CD4-positive, alpha-beta T cell (primary cell): ENCODE results near the gene VWA7. TPM values are rescaled to one million over a fixed set of nuclear protein-coding genes. Genes with fewer than 3 reads are reported as not detected.

Experiments used
- ATAC-seq: fragments of 200-7000 bp; cut with Tn5 transposase; one replicate; pipeline ENCODE4 v1.10.0; 2022; ENCODE audit warnings: mild to moderate bottlenecking; ENCODE audit not compliant: poor library complexity
- CTCF ChIA-PET: fragments of 350-600 bp; sonication (Branson Sonifier 250); formaldehyde crosslinking; loops from one replicate; lab custom pipeline; 2021; ENCODE audit warnings: antibody characterized with exemption, inconsistent platforms; lab: Charles Lee
- POLR2A ChIA-PET: fragments of 350-600 bp; sonication (Branson Sonifier 250); formaldehyde crosslinking; loops from one replicate; lab custom pipeline; 2021; ENCODE audit warnings: antibody characterized with exemption, inconsistent platforms; lab: Charles Lee
- DNase-seq, 14 experiments: peaks; one replicate each; pipeline ENCODE4 v3.0.0-alpha.2; 2013 to 2020; ENCODE audit warnings: mixed read lengths in 2 of 14
- H3K27ac ChIP-seq, 2 donors: one replicate each; pipeline versions ENCODE4 v1.5.1 to v1.7.0; 2013; ENCODE audit warnings: low read length in 2 of 2, low read depth in 1 of 2, mild to moderate bottlenecking in 1 of 2
- H3K27me3 ChIP-seq, 2 experiments: 1 replicate in 1 of 2; 2 replicates in 1 of 2; pipeline versions ENCODE4 v1.6.1 to v1.7.0; 2013; ENCODE audit warnings: low read length in 2 of 2, control low read depth in 1 of 2, mild to moderate bottlenecking in 1 of 2, moderate library complexity in 1 of 2; ENCODE audit not compliant: insufficient read depth in 2 of 2, control insufficient read depth in 1 of 2
- H3K36me3 ChIP-seq: one replicate; pipeline ENCODE4 v1.6.1; 2013; ENCODE audit warnings: low read length, control low read depth; ENCODE audit not compliant: insufficient read depth
- H3K4me1 ChIP-seq: one replicate; pipeline ENCODE4 v1.6.1; 2013; ENCODE audit warnings: low read length, control low read depth; ENCODE audit not compliant: insufficient read depth
- H3K4me3 ChIP-seq: one replicate; pipeline ENCODE4 v1.5.1; 2013; ENCODE audit warnings: mild to moderate bottlenecking, low read length, moderate library complexity
- H3K9me3 ChIP-seq, 2 experiments: 1 replicate in 1 of 2; 2 replicates in 1 of 2; pipeline versions ENCODE4 v1.6.1 to v1.7.0; 2013; ENCODE audit warnings: low read length in 2 of 2, mild to moderate bottlenecking in 2 of 2, control low read depth in 1 of 2, moderate library complexity in 1 of 2; ENCODE audit not compliant: control insufficient read depth in 1 of 2, insufficient read depth in 1 of 2
- H3K27ac Mint-ChIP-seq: one replicate; pipeline ENCODE4 v1.8.0; 2020; ENCODE audit warnings: mixed read lengths
- H3K27me3 Mint-ChIP-seq: one replicate; pipeline ENCODE4 v1.8.0; 2021; ENCODE audit warnings: mixed read lengths
- H3K36me3 Mint-ChIP-seq: one replicate; pipeline ENCODE4 v1.8.0; 2021; ENCODE audit warnings: low read depth, mixed read lengths
- H3K4me1 Mint-ChIP-seq: one replicate; pipeline ENCODE4 v1.8.0; 2021; ENCODE audit warnings: low read depth, mixed read lengths
- H3K4me3 Mint-ChIP-seq: one replicate; pipeline ENCODE4 v1.8.0; 2020; ENCODE audit warnings: mild to moderate bottlenecking, mixed read lengths
- H3K9me3 Mint-ChIP-seq: one replicate; pipeline ENCODE4 v1.8.0; 2020; ENCODE audit warnings: mixed read lengths
- CTCF ChIP-seq: fragments of 200-600 bp; IDR thresholded peaks from one replicate; pipeline ENCODE4 v1.8.0; 2022; ENCODE audit warnings: antibody characterized with exemption, mild to moderate bottlenecking
- intact Hi-C, 2 experiments: fragments of 100-400 bp; cut with DNase I in 1 of 2; cut with micrococcal nuclease in 1 of 2; formaldehyde crosslinking; loops; one replicate each; pipeline versions ENCODE4 v1.15.1 to v1.9.0; 2023 to 2025; cut with DNase I, micrococcal nuclease
- total RNA-seq, 174 experiments: library from RNA in 2 of 174; stranded (reverse) in 2 of 174; gene quantifications; one replicate each; pipeline ENCODE4 v1.2.3 and lab custom pipeline; 2021 to 2026

The VWA7 gene
- total RNA-seq, 2 experiments from 2014 or later, result 1.7 TPM

- CTCF ChIA-PET, result no interaction called here
- Histone ChIP-seq H3K4me1 (peaks cover 18% of the 10 kb centered on the region), H3K27ac (no peak overlapping the region), H3K27me3 (no peaks in the 10 kb centered on the region), H3K4me3 (no peak overlapping the region), H3K9me3 (no peaks in the 10 kb centered on the region), H3K36me3 (no peaks in the 10 kb centered on the region)
- Mint-ChIP-seq H3K9me3 (no peaks in the 10 kb centered on the region), H3K36me3 (peaks cover 6% of the 10 kb centered on the region), H3K27me3 (no peaks in the 10 kb centered on the region), H3K4me3 (no peak overlapping the region), H3K27ac (no peak overlapping the region), H3K4me1 (peaks cover 17% of the 10 kb centered on the region)
- DNase-seq (no peak), ATAC-seq (no peak)
- TF ChIP-seq CTCF, result no peak
- POLR2A ChIA-PET, result no interaction called here
- intact Hi-C loops, result no loop called here
These were observed 55.0 kb downstream of the VWA7 start for GRCh38 chr6:31722173-31722572.

- Mint-ChIP-seq H3K4me1 (peaks cover 10% of the 10 kb centered on the region), H3K36me3 (peaks cover under 1% of the 10 kb centered on the region), H3K27ac (no peak within 1 kb of the TSS), H3K4me3 (no peak within 1 kb of the TSS), H3K9me3 (no peaks in the 10 kb centered on the region), H3K27me3 (no peaks in the 10 kb centered on the region)
- no peak for ATAC-seq
- Histone ChIP-seq H3K4me1 (peaks cover 15% of the 10 kb centered on the region), H3K9me3 (no peaks in the 10 kb centered on the region), H3K27me3 (no peaks in the 10 kb centered on the region), H3K27ac (no peak within 1 kb of the TSS), H3K36me3 (no peaks in the 10 kb centered on the region), H3K4me3 (no peak within 1 kb of the TSS)
- DNase-seq, result no peak
- intact Hi-C loops, result no loop called here
- CTCF ChIA-PET, result no interaction called here
- POLR2A ChIA-PET, result no interaction called here
- no peak for TF ChIP-seq CTCF
These were observed 55.6 kb downstream of the VWA7 start, which contains the start of gene LY6G6C for GRCh38 chr6:31721351-31722020. LY6G6C (minus strand) TSS chr6:31721746; CDS start chr6:31721679, 67 bp downstream.

GRCh38 chr6:31720196-31720770 lies 56.8 kb downstream of the VWA7 start:
- no peak overlapping the region for H3K4me3 Mint-ChIP-seq
- ATAC-seq, result no peak
- no peak overlapping the region for H3K4me3 ChIP-seq
- intact Hi-C loops, result no loop called here
- H3K36me3 ChIP-seq, result no peaks in the 10 kb centered on the region
- H3K9me3 ChIP-seq, result no peaks in the 10 kb centered on the region
- H3K27ac ChIP-seq, result no peak overlapping the region
- no peaks in the 10 kb centered on the region for H3K9me3 Mint-ChIP-seq
- H3K4me1 Mint-ChIP-seq, result no peaks in the 10 kb centered on the region
- POLR2A ChIA-PET, result no interaction called here
- no peaks in the 10 kb centered on the region for H3K27me3 Mint-ChIP-seq
- CTCF ChIA-PET, result interaction anchor here (0.6 kb wide), 1 partner anchor 602 kb away, joined by 3 read pairs; no protein-coding TSS in a partner anchor
- H3K36me3 Mint-ChIP-seq, result no peaks in the 10 kb centered on the region
- TF ChIP-seq CTCF, result no peak
- no peaks in the 10 kb centered on the region for H3K27me3 ChIP-seq
- peaks cover 6% of the 10 kb centered on the region for H3K4me1 ChIP-seq
- DNase-seq, result no peak
- no peak overlapping the region for H3K27ac Mint-ChIP-seq
